Transverse colon (tissue), 3 donors: Measurements from ENCODE around the gene SLC4A3.

ENCODE experiments used
- CTCF ChIP-seq, 5 experiments: fragments of 200-600 bp in 3 of 5; fragments of 450-650 bp in 2 of 5; sonication (generic) in 3 of 5; IDR thresholded peaks; 1 replicate in 2 of 5; 2 replicates in 3 of 5; pipeline ENCODE4 v1.5.1; 2016 to 2017; ENCODE audit warnings: antibody characterized with exemption in 5 of 5, inconsistent platforms in 3 of 5, mild to moderate bottlenecking in 2 of 5, moderate library complexity in 1 of 5
- POLR2A ChIP-seq: fragments of 450-650 bp; IDR thresholded peaks from one replicate; pipeline ENCODE4 v1.6.1; 2016; ENCODE audit warnings: antibody characterized with exemption, mild to moderate bottlenecking, moderate library complexity

- TF ChIP-seq POLR2A (no peak), CTCF (IDR thresholded peaks at IDR 0.05) (no peak)
Measured at GRCh38 chr2:219615894-219616293, 11.5 kb upstream of the SLC4A3 start.
